T-helper 2 cell treated with Interferon-gamma antibody and Interleukin-4, amounts not matched to agents 5 μg/mL and 100 μg/mL, for 36 hours (primary cell): ENCODE data around the gene KNTC1.

Source experiments
- DNase-seq: peaks from one replicate; pipeline ENCODE4 v3.0.0; 2021; ENCODE audit warnings: low spot score
- H3K27ac Mint-ChIP-seq: one replicate; pipeline ENCODE4 v1.8.0; 2021; ENCODE audit warnings: mild to moderate bottlenecking, mixed read lengths
- H3K27me3 Mint-ChIP-seq: one replicate; pipeline ENCODE4 v1.8.0; 2021; ENCODE audit warnings: low read depth, mixed read lengths
- H3K36me3 Mint-ChIP-seq: one replicate; pipeline ENCODE4 v1.8.0; 2021; ENCODE audit warnings: low read depth, mixed read lengths
- H3K4me1 Mint-ChIP-seq: one replicate; pipeline ENCODE4 v1.8.0; 2021; ENCODE audit warnings: low read depth, mixed read lengths
- H3K4me3 Mint-ChIP-seq: one replicate; pipeline ENCODE4 v1.8.0; 2022; ENCODE audit warnings: mild to moderate bottlenecking, moderate library complexity, mixed read lengths
- H3K9me3 Mint-ChIP-seq: one replicate; pipeline ENCODE4 v1.8.0; 2021; ENCODE audit warnings: mixed read lengths

KNTC1 gene

GRCh38 chr12:122518908-122519307 is 8.1 kb upstream of the KNTC1 start:
- no peaks in the 10 kb centered on the region for H3K27me3 Mint-ChIP-seq
- no peak overlapping the region for H3K4me3 Mint-ChIP-seq
- H3K36me3 Mint-ChIP-seq: peaks cover 79% of the 10 kb centered on the region
- H3K4me1 Mint-ChIP-seq: peaks cover 39% of the 10 kb centered on the region
- H3K27ac Mint-ChIP-seq: no peak overlapping the region
- no peaks in the 10 kb centered on the region for H3K9me3 Mint-ChIP-seq
- DNase-seq: no peak

GRCh38 chr12:122519418-122519817 is 7.6 kb upstream of the KNTC1 start:
- Mint-ChIP-seq H3K27ac (peak overlapping the region; percentile 44), H3K36me3 (peaks cover 82% of the 10 kb centered on the region), H3K27me3 (no peaks in the 10 kb centered on the region), H3K9me3 (no peaks in the 10 kb centered on the region), H3K4me1 (peaks cover 43% of the 10 kb centered on the region), H3K4me3 (no peak overlapping the region)
- no peak for DNase-seq

- Mint-ChIP-seq H3K27me3 (no peaks in the 10 kb centered on the region), H3K36me3 (peaks cover 83% of the 10 kb centered on the region), H3K4me3 (no peak overlapping the region), H3K9me3 (no peaks in the 10 kb centered on the region), H3K27ac (no peak overlapping the region), H3K4me1 (peaks cover 42% of the 10 kb centered on the region)
- DNase-seq: no peak
Observed at GRCh38 chr12:122520676-122521075, 6.4 kb upstream of the KNTC1 start.

- Mint-ChIP-seq H3K9me3 (no peaks in the 10 kb centered on the region), H3K4me1 (peaks cover 39% of the 10 kb centered on the region), H3K27ac (peak overlapping the region; percentile 9), H3K4me3 (peak overlapping the region; percentile 97), H3K36me3 (peaks cover 61% of the 10 kb centered on the region), H3K27me3 (no peaks in the 10 kb centered on the region)
- DNase-seq: no peak
Observed at GRCh38 chr12:122523280-122523679, 3.8 kb upstream of the KNTC1 start.

DNA sequence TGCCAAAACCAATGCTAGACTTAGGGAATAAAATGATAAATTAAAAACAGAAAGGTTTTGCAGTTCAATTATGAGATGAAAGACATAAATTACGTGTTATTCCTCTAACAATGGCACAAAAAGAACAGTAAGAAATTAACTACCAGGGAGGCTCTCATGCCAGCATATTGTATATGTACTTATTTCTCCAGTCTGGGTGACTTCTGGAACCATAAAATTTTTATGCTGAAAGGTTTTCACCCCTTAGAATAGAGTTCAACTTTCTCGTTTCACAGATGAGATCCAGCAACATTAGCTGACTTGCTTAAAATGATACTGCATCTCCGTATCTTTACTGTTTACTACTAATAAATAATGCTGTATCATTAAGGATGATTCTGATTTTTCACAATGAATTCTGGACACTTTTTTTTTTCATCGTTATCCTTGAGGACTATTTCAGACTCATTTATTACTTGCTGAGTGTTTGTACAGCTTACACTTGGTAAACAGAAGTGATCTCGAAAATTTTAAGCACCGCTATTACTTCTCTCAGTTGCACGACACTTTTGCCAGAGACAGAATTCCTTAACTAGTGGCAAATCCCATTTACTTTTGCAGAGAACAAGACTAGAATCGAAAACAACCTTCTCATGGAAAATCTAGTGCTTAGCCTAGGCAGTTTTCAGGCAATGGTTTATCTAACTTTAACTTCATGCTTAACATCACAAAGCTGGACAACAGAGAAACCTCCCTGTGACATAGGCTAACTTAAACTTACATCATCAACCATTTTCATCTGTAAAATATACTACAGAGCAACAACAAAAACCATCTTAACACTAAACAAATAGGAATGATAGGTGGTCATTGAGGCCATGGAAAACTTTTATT is 3.0 kb upstream of the KNTC1 start:
- Mint-ChIP-seq H3K36me3 (peaks cover 53% of the 10 kb centered on the region), H3K27me3 (no peaks in the 10 kb centered on the region), H3K4me1 (peaks cover 39% of the 10 kb centered on the region), H3K4me3 (peak overlapping the region; percentile 97), H3K27ac (peak overlapping the region; percentile 58), H3K9me3 (no peaks in the 10 kb centered on the region)
- DNase-seq: no peak

DNA sequence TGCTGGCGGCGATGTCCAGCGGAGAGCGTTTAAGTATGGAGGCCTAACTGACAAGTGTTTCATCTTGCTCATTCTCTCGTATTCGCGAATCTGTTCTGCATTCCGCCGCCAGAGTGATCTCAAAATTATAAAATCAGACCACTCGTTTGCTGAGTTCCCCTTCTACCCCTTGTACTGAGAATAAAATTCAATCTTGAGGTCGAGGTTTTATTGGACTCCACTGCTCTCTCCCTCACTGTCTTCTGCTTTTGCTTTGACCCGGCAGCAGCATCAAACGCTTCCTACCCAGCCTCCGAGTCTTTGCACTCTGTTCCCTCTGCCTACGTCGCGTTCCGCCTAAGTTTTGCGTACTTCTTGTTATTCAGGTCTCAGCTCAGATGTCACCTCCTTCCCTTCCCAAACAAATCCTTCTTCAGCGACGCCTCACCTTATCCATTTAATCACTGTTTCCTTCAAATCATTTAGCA is 462 bp downstream of the KNTC1 start:
- Mint-ChIP-seq H3K4me1 (peaks cover 29% of the 10 kb centered on the region), H3K4me3 (no peak overlapping the region), H3K36me3 (peaks cover 43% of the 10 kb centered on the region), H3K27ac (no peak overlapping the region), H3K9me3 (no peaks in the 10 kb centered on the region), H3K27me3 (no peaks in the 10 kb centered on the region)
- DNase-seq: peak; percentile 39

DNA sequence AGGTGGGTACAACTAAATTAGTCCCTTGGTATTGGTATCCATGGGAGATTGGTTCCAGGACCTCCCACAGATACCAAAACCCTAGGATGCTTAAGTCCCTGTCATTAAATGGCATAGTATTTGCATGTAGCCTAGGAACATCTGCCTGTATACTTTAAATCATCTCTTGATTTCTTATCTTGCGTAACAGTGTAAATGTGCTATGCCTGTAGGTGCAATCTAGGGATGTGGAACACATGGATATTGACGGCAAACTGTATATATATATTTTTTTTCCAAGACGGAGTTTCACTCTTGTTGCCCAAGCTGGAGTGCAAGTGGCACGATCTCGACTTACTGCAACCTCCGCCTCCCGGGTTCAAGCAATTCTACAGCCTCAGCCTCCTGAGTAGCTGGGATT is 1.5 kb downstream of the KNTC1 start:
- H3K4me1 Mint-ChIP-seq: peaks cover 23% of the 10 kb centered on the region
- H3K9me3 Mint-ChIP-seq: no peaks in the 10 kb centered on the region
- H3K27me3 Mint-ChIP-seq: no peaks in the 10 kb centered on the region
- no peak overlapping the region for H3K4me3 Mint-ChIP-seq
- H3K36me3 Mint-ChIP-seq: peaks cover 42% of the 10 kb centered on the region
- no peak for DNase-seq
- no peak overlapping the region for H3K27ac Mint-ChIP-seq

- no peak for DNase-seq
- no peaks in the 10 kb centered on the region for H3K9me3 Mint-ChIP-seq
- no peaks in the 10 kb centered on the region for H3K27me3 Mint-ChIP-seq
- peaks cover 39% of the 10 kb centered on the region for H3K36me3 Mint-ChIP-seq
- H3K4me3 Mint-ChIP-seq: no peak overlapping the region
- H3K4me1 Mint-ChIP-seq: peaks cover 21% of the 10 kb centered on the region
- H3K27ac Mint-ChIP-seq: no peak overlapping the region
Observed at GRCh38 chr12:122528992-122529391, 1.9 kb downstream of the KNTC1 start.

DNA sequence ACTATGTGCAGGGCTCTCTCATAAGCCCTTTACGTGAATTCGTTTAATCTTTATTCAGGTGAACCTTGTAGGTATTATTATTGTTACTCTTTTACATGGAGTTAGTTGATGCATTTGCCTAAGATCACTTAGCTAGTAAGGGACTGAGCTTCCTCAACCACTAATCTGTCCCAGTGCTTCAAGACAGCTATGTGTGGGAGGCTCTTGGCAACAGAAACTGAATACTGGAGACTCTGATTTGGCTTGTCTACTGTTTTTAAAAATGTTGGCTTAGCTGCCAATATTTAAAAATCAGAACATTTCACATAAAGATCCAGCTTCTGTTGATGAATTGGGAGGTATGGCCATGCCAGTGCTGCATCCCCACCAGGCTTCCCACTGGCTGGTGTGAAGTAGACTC is 6.8 kb downstream of the KNTC1 start:
- Mint-ChIP-seq H3K4me3 (no peak overlapping the region), H3K9me3 (no peaks in the 10 kb centered on the region), H3K27me3 (no peaks in the 10 kb centered on the region), H3K27ac (no peak overlapping the region), H3K36me3 (peaks cover 42% of the 10 kb centered on the region), H3K4me1 (peaks cover 10% of the 10 kb centered on the region)
- no peak for DNase-seq

GRCh38 chr12:122537021-122537420 is 10.0 kb downstream of the KNTC1 start:
- H3K36me3 Mint-ChIP-seq: peaks cover 35% of the 10 kb centered on the region
- no peak for DNase-seq
- peaks cover 1% of the 10 kb centered on the region for H3K4me1 Mint-ChIP-seq
- H3K9me3 Mint-ChIP-seq: no peaks in the 10 kb centered on the region
- no peak overlapping the region for H3K27ac Mint-ChIP-seq
- H3K4me3 Mint-ChIP-seq: no peak overlapping the region
- H3K27me3 Mint-ChIP-seq: no peaks in the 10 kb centered on the region

DNA sequence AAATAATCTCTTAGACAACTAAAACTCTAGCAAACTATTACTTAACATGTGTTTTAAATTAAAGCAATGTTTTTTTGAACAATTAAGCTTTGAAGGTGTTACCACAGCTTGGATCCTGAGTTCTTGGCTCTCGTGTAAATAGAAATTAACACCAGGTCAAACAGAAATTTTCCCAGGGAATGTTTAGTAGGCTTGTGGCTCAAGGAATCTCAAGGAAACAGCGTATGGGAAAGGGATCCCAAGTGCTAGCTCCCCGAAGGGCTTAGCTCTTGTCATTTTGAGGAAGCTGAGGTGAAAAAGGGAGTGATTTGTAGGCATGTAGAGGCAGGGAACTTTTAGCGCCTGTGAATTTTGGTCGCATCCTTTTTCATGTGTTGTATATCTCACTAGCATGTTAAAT is 11.4 kb downstream of the KNTC1 start:
- no peak overlapping the region for H3K27ac Mint-ChIP-seq
- no peaks in the 10 kb centered on the region for H3K9me3 Mint-ChIP-seq
- no peaks in the 10 kb centered on the region for H3K27me3 Mint-ChIP-seq
- H3K4me1 Mint-ChIP-seq: peaks cover 3% of the 10 kb centered on the region
- DNase-seq: no peak
- no peak overlapping the region for H3K4me3 Mint-ChIP-seq
- H3K36me3 Mint-ChIP-seq: peaks cover 36% of the 10 kb centered on the region

DNA sequence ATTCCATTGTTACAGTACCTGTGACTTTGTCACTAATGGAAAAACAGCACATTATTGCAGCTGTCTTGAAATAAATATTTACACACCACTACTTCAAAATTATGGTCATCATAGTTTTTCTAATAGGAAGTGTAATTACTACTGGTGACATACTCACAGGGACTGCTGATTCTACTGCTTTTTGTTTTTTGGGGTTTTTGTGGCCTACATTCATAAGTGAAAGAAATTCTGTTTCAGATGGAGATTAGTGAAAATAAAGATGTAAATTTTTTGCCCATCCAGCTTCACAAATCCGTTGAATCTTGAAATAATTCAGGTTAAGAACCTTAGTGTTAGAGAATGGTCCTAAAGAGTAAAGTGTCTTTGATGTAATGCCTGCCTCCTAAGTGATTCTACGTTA is 17.5 kb downstream of the KNTC1 start:
- Mint-ChIP-seq H3K4me3 (no peak overlapping the region), H3K27ac (no peak overlapping the region), H3K36me3 (peaks cover 28% of the 10 kb centered on the region), H3K27me3 (no peaks in the 10 kb centered on the region), H3K9me3 (no peaks in the 10 kb centered on the region), H3K4me1 (peaks cover 3% of the 10 kb centered on the region)
- no peak for DNase-seq

DNA sequence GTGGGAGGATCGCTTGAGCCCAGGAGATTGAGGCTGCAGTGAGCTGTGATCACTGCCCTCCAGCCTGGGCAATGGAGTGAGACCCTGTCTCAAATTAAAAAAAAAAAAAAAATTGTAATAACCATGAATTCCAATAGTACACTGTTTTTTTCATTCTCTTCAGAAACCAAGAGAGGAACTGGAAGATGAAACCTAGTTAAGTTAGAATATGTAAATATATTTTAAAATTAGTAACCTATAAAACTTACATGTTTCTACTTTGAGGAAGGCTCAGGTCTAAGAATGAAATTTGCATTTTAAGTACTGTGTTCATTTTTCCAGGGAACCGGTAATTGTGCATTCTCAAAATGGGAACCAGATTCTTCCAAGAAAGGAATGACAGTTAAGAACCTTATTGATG is 18.8 kb downstream of the KNTC1 start:
- no peaks in the 10 kb centered on the region for H3K9me3 Mint-ChIP-seq
- no peak overlapping the region for H3K27ac Mint-ChIP-seq
- H3K4me3 Mint-ChIP-seq: no peak overlapping the region
- peaks cover 35% of the 10 kb centered on the region for H3K36me3 Mint-ChIP-seq
- DNase-seq: no peak
- H3K27me3 Mint-ChIP-seq: no peaks in the 10 kb centered on the region
- H3K4me1 Mint-ChIP-seq: peaks cover 3% of the 10 kb centered on the region

- H3K27me3 Mint-ChIP-seq: no peaks in the 10 kb centered on the region
- H3K4me1 Mint-ChIP-seq: peaks cover 2% of the 10 kb centered on the region
- H3K4me3 Mint-ChIP-seq: no peak overlapping the region
- no peak overlapping the region for H3K27ac Mint-ChIP-seq
- no peak for DNase-seq
- peaks cover 39% of the 10 kb centered on the region for H3K36me3 Mint-ChIP-seq
- H3K9me3 Mint-ChIP-seq: no peaks in the 10 kb centered on the region
Observed at GRCh38 chr12:122547330-122547729, 20.3 kb downstream of the KNTC1 start.
